ENCODE data around the gene ARHGEF17. TPM values are rescaled to one million over a fixed set of nuclear protein-coding genes. Genes with fewer than 3 reads are reported as not detected.

Gene ARHGEF17
- total and polyA plus RNA-seq, 2 experiments from 2014 or later: 30.2 to 35.6 TPM

DNA sequence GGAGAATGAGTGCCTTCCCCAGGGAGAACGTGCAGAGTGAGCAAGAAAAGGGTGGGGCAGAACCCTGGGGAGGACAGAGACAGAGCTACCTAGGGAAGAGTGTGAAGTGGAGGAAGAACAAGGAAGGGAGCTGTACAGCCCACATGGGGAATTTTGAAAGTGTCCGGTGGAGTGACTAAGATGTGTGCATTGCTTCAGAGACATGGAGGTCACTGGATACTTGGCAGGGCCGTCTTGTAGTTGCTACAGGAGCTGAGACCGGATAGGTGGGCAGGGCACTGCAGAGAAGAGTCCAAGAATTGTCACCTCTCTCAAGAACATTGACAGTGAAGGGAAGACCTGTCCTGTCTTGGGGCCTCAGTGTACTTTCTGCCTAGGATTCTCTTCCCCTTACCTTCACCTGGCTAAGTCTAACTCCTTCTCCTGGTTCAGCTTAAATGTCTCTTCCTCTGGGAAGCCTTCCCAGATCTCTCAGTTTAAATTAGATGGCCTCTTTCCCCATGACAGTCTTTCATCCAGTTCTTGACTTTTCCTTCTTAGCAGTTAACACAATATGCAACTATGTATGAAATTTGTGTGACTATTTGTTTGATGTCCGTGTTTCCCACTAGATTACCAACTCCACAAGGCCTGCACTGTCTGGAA lies 45.1 kb upstream of the ARHGEF17 start:
- Histone ChIP-seq H3K27ac (no peak overlapping the region), H3K79me2 (no peaks in the 10 kb centered on the region), H3K36me3 (replicated peaks; ENCODE audit: insufficient read depth, low read depth) (no peaks in the 10 kb centered on the region), H3K9me2 (replicated peaks; ENCODE audit: insufficient read depth) (no peaks in the 10 kb centered on the region), H3K9me3 (ENCODE audit: low read depth) (no peaks in the 10 kb centered on the region), H3K4me2 (no peak overlapping the region), H3K27me3 (peaks cover 19% of the 10 kb centered on the region), H3K4me1 (ENCODE audit: insufficient read depth) (peaks cover 3% of the 10 kb centered on the region), H3K4me3 (no peak overlapping the region), H2AFZ (no peak overlapping the region), H4K20me1 (ENCODE audit: insufficient read depth, poor library complexity, severe bottlenecking) (no peaks in the 10 kb centered on the region)
- DNase-seq (ENCODE audit: low spot score): no peak
- TF ChIP-seq, protein P1, sequence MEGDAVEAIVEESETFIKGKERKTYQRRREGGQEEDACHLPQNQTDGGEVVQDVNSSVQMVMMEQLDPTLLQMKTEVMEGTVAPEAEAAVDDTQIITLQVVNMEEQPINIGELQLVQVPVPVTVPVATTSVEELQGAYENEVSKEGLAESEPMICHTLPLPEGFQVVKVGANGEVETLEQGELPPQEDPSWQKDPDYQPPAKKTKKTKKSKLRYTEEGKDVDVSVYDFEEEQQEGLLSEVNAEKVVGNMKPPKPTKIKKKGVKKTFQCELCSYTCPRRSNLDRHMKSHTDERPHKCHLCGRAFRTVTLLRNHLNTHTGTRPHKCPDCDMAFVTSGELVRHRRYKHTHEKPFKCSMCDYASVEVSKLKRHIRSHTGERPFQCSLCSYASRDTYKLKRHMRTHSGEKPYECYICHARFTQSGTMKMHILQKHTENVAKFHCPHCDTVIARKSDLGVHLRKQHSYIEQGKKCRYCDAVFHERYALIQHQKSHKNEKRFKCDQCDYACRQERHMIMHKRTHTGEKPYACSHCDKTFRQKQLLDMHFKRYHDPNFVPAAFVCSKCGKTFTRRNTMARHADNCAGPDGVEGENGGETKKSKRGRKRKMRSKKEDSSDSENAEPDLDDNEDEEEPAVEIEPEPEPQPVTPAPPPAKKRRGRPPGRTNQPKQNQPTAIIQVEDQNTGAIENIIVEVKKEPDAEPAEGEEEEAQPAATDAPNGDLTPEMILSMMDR (IDR thresholded peaks at IDR 0.05; ENCODE audit: poor library complexity): no peak
- TF ChIP-seq EZH2phosphoT487 (IDR thresholded peaks at IDR 0.05; ENCODE audit: low read depth, severe bottlenecking, unreplicated experiment) (no peak), EZH2 (IDR thresholded peaks at IDR 0.05; ENCODE audit: borderline replicate concordance) (no peak)
- 71% methylated on average over 5 of the region's 5 CpGs for WGBS (ENCODE audit: low lambda C conversion rate, missing lambda C conversion rate)

DNA sequence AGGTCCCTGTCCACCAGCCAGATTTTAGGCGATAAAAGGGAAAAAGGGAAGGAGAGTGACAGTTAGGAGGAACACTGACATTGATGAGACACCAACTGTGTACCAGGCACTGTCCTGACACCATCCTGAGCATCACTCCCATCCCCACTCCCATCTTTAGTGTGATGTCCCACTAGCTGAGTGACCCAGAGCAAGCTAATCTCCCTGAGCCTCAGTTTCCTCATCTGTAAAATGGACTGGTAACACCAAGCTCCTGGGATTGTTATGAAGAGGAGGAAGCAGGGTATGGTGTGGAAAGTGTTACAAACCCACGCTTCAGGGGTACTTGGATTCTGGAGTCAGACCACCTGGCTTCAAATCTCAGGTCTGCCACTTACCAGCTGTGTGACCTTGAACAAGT lies 44.4 kb upstream of the ARHGEF17 start:
- no peaks in the 10 kb centered on the region for H4K20me1 ChIP-seq (ENCODE audit: insufficient read depth, poor library complexity, severe bottlenecking)
- no peaks in the 10 kb centered on the region for H3K9me3 ChIP-seq (ENCODE audit: low read depth)
- no peak overlapping the region for H3K4me3 ChIP-seq
- no peaks in the 10 kb centered on the region for H3K79me2 ChIP-seq
- no peak overlapping the region for H2AFZ ChIP-seq
- TF ChIP-seq EZH2 (IDR thresholded peaks at IDR 0.05; ENCODE audit: borderline replicate concordance) (no peak), EZH2phosphoT487 (IDR thresholded peaks at IDR 0.05; ENCODE audit: low read depth, severe bottlenecking, unreplicated experiment) (no peak)
- TF ChIP-seq, protein P1 (IDR thresholded peaks at IDR 0.05; ENCODE audit: poor library complexity): no peak
- H3K36me3 ChIP-seq (replicated peaks; ENCODE audit: insufficient read depth, low read depth): no peaks in the 10 kb centered on the region
- no peak overlapping the region for H3K4me2 ChIP-seq
- peaks cover 19% of the 10 kb centered on the region for H3K27me3 ChIP-seq
- no peak overlapping the region for H3K27ac ChIP-seq
- WGBS (ENCODE audit: low lambda C conversion rate, missing lambda C conversion rate): 93% methylated on average over 2 of the region's 2 CpGs
- no peak for DNase-seq (ENCODE audit: low spot score)
- peaks cover 3% of the 10 kb centered on the region for H3K4me1 ChIP-seq (ENCODE audit: insufficient read depth)
- H3K9me2 ChIP-seq (replicated peaks; ENCODE audit: insufficient read depth): no peaks in the 10 kb centered on the region

DNA sequence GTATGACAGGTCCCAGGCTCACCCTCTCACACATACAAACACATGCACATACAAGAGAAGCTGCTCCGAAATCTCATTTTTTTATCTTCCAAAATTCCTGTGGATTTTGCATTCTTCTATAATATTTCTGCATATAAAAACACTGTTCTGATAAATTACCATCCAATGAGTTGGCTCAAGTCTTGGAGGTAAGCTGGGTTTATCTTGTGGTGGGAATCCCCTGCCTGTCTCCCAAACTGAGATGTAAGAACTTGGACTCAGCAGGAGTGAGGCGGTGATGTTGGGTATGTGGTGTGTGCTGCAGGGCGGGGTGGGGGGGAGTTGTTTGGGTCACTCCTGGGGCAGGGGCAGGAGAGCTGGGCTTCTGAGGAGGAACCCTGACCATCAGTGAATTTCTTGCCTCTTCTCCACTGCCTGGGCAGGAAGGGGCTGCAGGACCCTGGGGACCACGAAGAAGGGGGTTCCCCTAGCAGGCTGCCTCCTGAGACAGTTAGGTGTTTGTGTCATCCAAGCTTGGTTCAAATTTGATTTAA lies 42.7 kb upstream of the ARHGEF17 start:
- no peak for DNase-seq (ENCODE audit: low spot score)
- Histone ChIP-seq H2AFZ (no peak overlapping the region), H3K79me2 (no peaks in the 10 kb centered on the region), H3K9me2 (replicated peaks; ENCODE audit: insufficient read depth) (no peaks in the 10 kb centered on the region), H3K27me3 (peaks cover 19% of the 10 kb centered on the region), H4K20me1 (ENCODE audit: insufficient read depth, poor library complexity, severe bottlenecking) (no peaks in the 10 kb centered on the region), H3K4me1 (ENCODE audit: insufficient read depth) (peaks cover 19% of the 10 kb centered on the region), H3K27ac (no peak overlapping the region), H3K36me3 (replicated peaks; ENCODE audit: insufficient read depth, low read depth) (no peaks in the 10 kb centered on the region), H3K9me3 (ENCODE audit: low read depth) (no peaks in the 10 kb centered on the region), H3K4me3 (no peak overlapping the region), H3K4me2 (no peak overlapping the region)
- 78% methylated on average over 3 of the region's 4 CpGs for WGBS (ENCODE audit: low lambda C conversion rate, missing lambda C conversion rate)
- no peak for TF ChIP-seq EZH2 (IDR thresholded peaks at IDR 0.05; ENCODE audit: borderline replicate concordance)
- no peak for TF ChIP-seq EZH2phosphoT487 (IDR thresholded peaks at IDR 0.05; ENCODE audit: low read depth, severe bottlenecking, unreplicated experiment)
- TF ChIP-seq, protein P1 (IDR thresholded peaks at IDR 0.05; ENCODE audit: poor library complexity): no peak
